Measurements from ENCODE around the gene SLC1A5.

- TF ChIP-seq CTCF (IDR thresholded peaks at IDR 0.05) (no peak), POLR2A (IDR thresholded peaks at IDR 0.05) (no peak), POLR2AphosphoS5 (IDR thresholded peaks at IDR 0.05) (no peak)
Measured at GRCh38 chr19:46725036-46725820, 63.2 kb downstream of the SLC1A5 start.
